B cell (primary cell): Measurements from ENCODE around the gene NUDT4B.
"Not testable (repeated sequence)": the region's sequence is repeated elsewhere in the genome, so short reads cannot be mapped to it uniquely, and the experiment has no call there.

Experiments
- EZH2 ChIP-seq: IDR thresholded peaks from 2 replicates; pipeline ENCODE4 v1.6.1; 2012; ENCODE audit warnings: borderline replicate concordance, low read depth, mild to moderate bottlenecking, moderate library complexity, low read length; ENCODE audit not compliant: insufficient read depth, poor library complexity, severe bottlenecking
- TF ChIP-seq, protein P1 (sequence below): fragments of 200-600 bp; IDR thresholded peaks from one replicate; pipeline ENCODE4 v1.8.0; 2022; ENCODE audit warnings: antibody characterized with exemption, mild to moderate bottlenecking

DNA sequence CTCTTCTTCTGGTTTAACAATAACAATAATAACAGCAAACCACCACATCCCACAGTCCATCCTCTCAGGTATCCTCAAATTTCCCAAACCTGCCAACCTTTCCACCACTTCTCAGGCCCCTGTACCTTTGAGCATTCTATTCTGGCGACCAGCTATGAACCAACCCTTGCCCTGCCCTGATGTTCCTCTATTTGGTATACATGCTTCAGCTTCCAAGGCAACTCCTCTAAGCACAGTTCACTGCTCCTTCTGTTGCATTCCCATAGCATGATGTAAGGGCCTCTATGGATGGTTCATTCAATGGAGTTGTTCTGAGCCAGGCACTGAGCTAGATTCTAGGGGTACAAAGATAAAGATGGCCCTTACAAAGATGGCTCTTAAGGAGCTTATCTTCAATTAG lies 46.3 kb upstream of the NUDT4B start:
- TF ChIP-seq, protein P1, sequence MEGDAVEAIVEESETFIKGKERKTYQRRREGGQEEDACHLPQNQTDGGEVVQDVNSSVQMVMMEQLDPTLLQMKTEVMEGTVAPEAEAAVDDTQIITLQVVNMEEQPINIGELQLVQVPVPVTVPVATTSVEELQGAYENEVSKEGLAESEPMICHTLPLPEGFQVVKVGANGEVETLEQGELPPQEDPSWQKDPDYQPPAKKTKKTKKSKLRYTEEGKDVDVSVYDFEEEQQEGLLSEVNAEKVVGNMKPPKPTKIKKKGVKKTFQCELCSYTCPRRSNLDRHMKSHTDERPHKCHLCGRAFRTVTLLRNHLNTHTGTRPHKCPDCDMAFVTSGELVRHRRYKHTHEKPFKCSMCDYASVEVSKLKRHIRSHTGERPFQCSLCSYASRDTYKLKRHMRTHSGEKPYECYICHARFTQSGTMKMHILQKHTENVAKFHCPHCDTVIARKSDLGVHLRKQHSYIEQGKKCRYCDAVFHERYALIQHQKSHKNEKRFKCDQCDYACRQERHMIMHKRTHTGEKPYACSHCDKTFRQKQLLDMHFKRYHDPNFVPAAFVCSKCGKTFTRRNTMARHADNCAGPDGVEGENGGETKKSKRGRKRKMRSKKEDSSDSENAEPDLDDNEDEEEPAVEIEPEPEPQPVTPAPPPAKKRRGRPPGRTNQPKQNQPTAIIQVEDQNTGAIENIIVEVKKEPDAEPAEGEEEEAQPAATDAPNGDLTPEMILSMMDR = not testable (repeated sequence)
- TF ChIP-seq EZH2 = not testable (repeated sequence)
